Head of caudate nucleus (tissue), 42 donors: ENCODE results near the gene CDC25C.
A peak's percentile ranks its signal among the peaks of the same experiment; 100 is the strongest.
"Not testable (repeated sequence)": the region's sequence is repeated elsewhere in the genome, so short reads cannot be mapped to it uniquely, and the experiment has no call there.

ENCODE experiments used
- DNase-seq, 42 donors: peaks; one replicate each; pipeline versions ENCODE4 v3.0.0 to v3.0.0-alpha.2; 2020 to 2021; ENCODE audit warnings: mixed read lengths in 7 of 42
- intact Hi-C: fragments of 100-400 bp; cut with DNase I; formaldehyde crosslinking; loops from one replicate; pipeline ENCODE4 v1.15.0; 2022

The CDC25C gene

GRCh38 chr5:138303372-138303771, 28.2 kb downstream of the CDC25C start:
- intact Hi-C loops, result no loop called here
- DNase-seq, result no peak

GRCh38 chr5:138289296-138289695, 42.3 kb downstream of the CDC25C start:
- intact Hi-C loops, result no loop called here
- DNase-seq, result no peak

GRCh38 chr5:138287246-138287645, 44.4 kb downstream of the CDC25C start:
- DNase-seq, result no peak
- intact Hi-C loops, result no loop called here

GRCh38 chr5:138282920-138283742, 48.5 kb downstream of the CDC25C start:
- intact Hi-C loops, result no loop called here
- peak in 32 of 42 donors; percentile 5 to 60 (median 28) for DNase-seq

GRCh38 chr5:138280915-138281314, 50.7 kb downstream of the CDC25C start:
- DNase-seq, result no peak
- intact Hi-C loops, result no loop called here

GRCh38 chr5:138276402-138277054, 55.1 kb downstream of the CDC25C start:
- intact Hi-C loops, result no loop called here
- no peak for DNase-seq

- no peak for DNase-seq
- intact Hi-C loops, result no loop called here
Observed at GRCh38 chr5:138275895-138276294, 55.7 kb downstream of the CDC25C start.

- no peak for DNase-seq
Observed at GRCh38 chr5:138275379-138275782, 56.2 kb downstream of the CDC25C start.

GRCh38 chr5:138274189-138274853, 57.3 kb downstream of the CDC25C start, which contains the start of gene GFRA3:
Gene GFRA3, minus strand, starts transcription at chr5:138274621. Its CDS starts 197 bp downstream, at chr5:138274424.
- intact Hi-C loops, result no loop called here
- DNase-seq, result peak in 6 of 42 donors; percentile 7 to 41 (median 10)

More at GRCh38 chr5:138275379-138275782, 56.2 kb downstream of the CDC25C start:
- intact Hi-C loops, result no loop called here

- intact Hi-C loops, result no loop called here
- DNase-seq, result no peak
Observed at GRCh38 chr5:138273834-138274188, 57.8 kb downstream of the CDC25C start.

- intact Hi-C loops, result no loop called here
- DNase-seq, result no peak
Observed at GRCh38 chr5:138272681-138273080, 58.9 kb downstream of the CDC25C start.

GRCh38 chr5:138271281-138271680, 60.3 kb downstream of the CDC25C start:
- DNase-seq, result no peak
- intact Hi-C loops, result no loop called here

GRCh38 chr5:138264183-138264582, 67.4 kb downstream of the CDC25C start:
- DNase-seq, result no peak
- intact Hi-C loops, result no loop called here

- no peak for DNase-seq
- intact Hi-C loops, result no loop called here
Observed at GRCh38 chr5:138263581-138263980, 68.0 kb downstream of the CDC25C start.

GRCh38 chr5:138258704-138259292, 72.8 kb downstream of the CDC25C start:
- intact Hi-C loops, result no loop called here
- no peak for DNase-seq

- no peak for DNase-seq
- intact Hi-C loops, result no loop called here
Observed at GRCh38 chr5:138257583-138257982, 74.0 kb downstream of the CDC25C start.

- DNase-seq, result no peak
- intact Hi-C loops, result no loop called here
Observed at GRCh38 chr5:138252944-138253343, 78.7 kb downstream of the CDC25C start.

GRCh38 chr5:138247800-138248199, 83.8 kb downstream of the CDC25C start:
- intact Hi-C loops, DNase-seq: not testable (repeated sequence)

GRCh38 chr5:138246822-138247221, 84.8 kb downstream of the CDC25C start:
- intact Hi-C loops, result no loop called here
- no peak for DNase-seq

- intact Hi-C loops, result no loop called here
Observed at GRCh38 chr5:138246334-138246733, 85.3 kb downstream of the CDC25C start.

More at GRCh38 chr5:138246334-138246733, 85.3 kb downstream of the CDC25C start:
- DNase-seq, result no peak
